Subcutaneous abdominal adipose tissue (tissue), 5 donors: ENCODE measurements around the gene DUSP23.

Experiments
- H3K27ac ChIP-seq: one replicate; pipeline ENCODE4 v1.7.0; 2013; ENCODE audit warnings: low read depth, mild to moderate bottlenecking, inconsistent platforms, low read length, moderate library complexity
- H3K27me3 ChIP-seq, 5 donors: one replicate each; pipeline ENCODE4 v1.7.0; 2013; ENCODE audit warnings: low read length in 5 of 5, inconsistent platforms in 1 of 5; ENCODE audit not compliant: control insufficient read depth in 5 of 5, insufficient read depth in 4 of 5
- H3K36me3 ChIP-seq, 5 donors: one replicate each; pipeline ENCODE4 v1.7.0; 2013; ENCODE audit warnings: low read length in 5 of 5; ENCODE audit not compliant: control insufficient read depth in 5 of 5, insufficient read depth in 5 of 5
- H3K4me1 ChIP-seq, 5 donors: one replicate each; pipeline ENCODE4 v1.7.0; 2013; ENCODE audit warnings: low read length in 5 of 5, mild to moderate bottlenecking in 3 of 5, moderate library complexity in 1 of 5; ENCODE audit not compliant: control insufficient read depth in 5 of 5, insufficient read depth in 5 of 5
- H3K4me3 ChIP-seq, 5 donors: one replicate each; pipeline ENCODE4 v1.7.0; 2013; ENCODE audit warnings: low read length in 5 of 5, low read depth in 1 of 5
- H3K9ac ChIP-seq, 5 donors: one replicate each; pipeline ENCODE4 v1.7.0; 2013; ENCODE audit warnings: low read length in 5 of 5, mild to moderate bottlenecking in 4 of 5, moderate library complexity in 3 of 5
- H3K9me3 ChIP-seq, 5 donors: one replicate each; pipeline ENCODE4 v1.7.0; 2013; ENCODE audit warnings: low read length in 5 of 5; ENCODE audit not compliant: control insufficient read depth in 5 of 5
- donor health status: healthy.
- donor health status: healthy.
- donor health status: healthy.
- donor health status: healthy.
- donor health status: healthy.

DUSP23 gene

DNA sequence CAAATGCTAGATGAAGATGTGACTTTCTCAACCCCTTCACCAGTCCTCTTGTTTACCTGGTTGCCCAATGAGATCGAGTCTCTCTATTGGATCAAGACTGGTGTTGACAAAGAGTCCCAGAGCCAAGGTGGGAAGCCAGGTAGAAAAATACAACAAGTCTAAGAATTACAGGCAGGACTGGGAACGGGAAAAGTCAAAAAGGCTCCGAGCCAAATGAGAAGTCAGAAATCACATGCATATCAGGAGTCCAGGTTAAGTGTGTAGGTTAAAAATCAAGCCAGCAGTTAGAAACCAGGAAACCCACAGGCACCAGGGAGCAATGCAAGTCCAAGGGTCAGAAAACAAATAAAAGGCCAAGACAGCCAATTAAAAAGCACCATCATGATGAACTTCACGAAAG lies 27.4 kb upstream of the DUSP23 start:
- Histone ChIP-seq H3K27me3 (no peaks in the 10 kb centered on the region), H3K9ac (no peak overlapping the region), H3K4me3 (no peak overlapping the region), H3K36me3 (no peaks in the 10 kb centered on the region), H3K4me1 (peaks cover 3 to 37% (median 25%) of the 10 kb centered on the region in 5 donors), H3K27ac (no peak overlapping the region), H3K9me3 (no peaks in the 10 kb centered on the region)

DNA sequence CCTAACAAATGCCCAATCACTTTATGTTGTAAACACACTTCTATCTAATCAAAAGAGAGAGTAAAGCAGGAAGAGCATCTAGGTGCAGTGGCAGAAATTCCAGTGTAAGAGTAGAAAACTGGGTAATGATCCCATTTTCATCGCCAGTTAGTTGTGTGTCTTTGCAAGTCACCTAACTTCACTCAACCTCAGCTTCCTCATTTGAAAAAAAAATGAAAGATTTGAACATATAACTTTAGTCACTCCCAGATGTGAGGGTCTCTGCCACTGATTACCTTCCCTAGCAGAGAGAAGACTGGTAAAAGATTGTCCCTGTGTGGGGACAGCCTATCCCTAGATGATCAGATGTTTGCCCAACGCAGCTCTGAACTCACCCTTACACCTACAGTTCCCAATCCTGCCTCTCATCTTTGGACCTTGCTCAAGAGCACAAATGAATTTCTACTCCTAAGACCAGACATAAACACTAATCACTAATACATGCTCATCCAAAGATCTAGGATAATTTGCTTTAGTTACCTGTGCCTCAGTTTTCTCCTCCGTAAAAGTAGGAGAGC lies 25.2 kb upstream of the DUSP23 start:
- H3K27me3 ChIP-seq = no peaks in the 10 kb centered on the region

DNA sequence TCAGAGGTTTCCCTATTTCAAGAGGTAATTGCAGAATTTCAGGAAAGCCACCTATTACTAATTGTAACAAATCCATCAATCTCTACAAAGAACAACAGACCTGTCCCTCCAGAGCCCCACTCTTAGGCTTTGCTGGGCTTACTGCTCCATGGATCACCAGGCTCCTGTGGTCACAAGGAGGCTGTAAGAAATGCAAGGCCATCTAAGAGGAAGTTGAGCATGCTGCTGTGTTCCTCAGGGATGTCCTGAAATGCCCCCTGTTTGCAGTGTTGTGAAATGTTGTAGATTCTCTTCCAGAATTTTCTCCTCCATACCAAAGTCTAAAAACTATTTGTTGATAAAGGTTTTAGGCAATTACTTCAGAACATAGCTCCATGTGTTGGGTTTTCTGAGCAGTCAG lies 24.4 kb upstream of the DUSP23 start:
- Histone ChIP-seq H3K27me3 (no peaks in the 10 kb centered on the region), H3K4me3 (no peak overlapping the region), H3K36me3 (no peaks in the 10 kb centered on the region), H3K9me3 (no peaks in the 10 kb centered on the region), H3K9ac (no peak overlapping the region), H3K4me1 (peaks cover 3 to 34% (median 25%) of the 10 kb centered on the region in 5 donors), H3K27ac (peak overlapping the region; percentile 42)

More for the DNA sequence above, 25.2 kb upstream of the DUSP23 start:
- Histone ChIP-seq H3K4me1 (peaks cover 3 to 37% (median 25%) of the 10 kb centered on the region in 5 donors), H3K36me3 (no peaks in the 10 kb centered on the region), H3K9me3 (no peaks in the 10 kb centered on the region), H3K4me3 (no peak overlapping the region), H3K27ac (no peak overlapping the region), H3K9ac (no peak overlapping the region)

GRCh38 chr1:159763686-159764085 lies 17.1 kb upstream of the DUSP23 start:
- Histone ChIP-seq H3K36me3 (no peaks in the 10 kb centered on the region), H3K4me3 (no peak overlapping the region), H3K27ac (no peak overlapping the region), H3K9me3 (no peaks in the 10 kb centered on the region), H3K27me3 (no peaks in the 10 kb centered on the region), H3K9ac (no peak overlapping the region), H3K4me1 (peaks cover 0 to 7% (median 0%) of the 10 kb centered on the region in 5 donors)

DNA sequence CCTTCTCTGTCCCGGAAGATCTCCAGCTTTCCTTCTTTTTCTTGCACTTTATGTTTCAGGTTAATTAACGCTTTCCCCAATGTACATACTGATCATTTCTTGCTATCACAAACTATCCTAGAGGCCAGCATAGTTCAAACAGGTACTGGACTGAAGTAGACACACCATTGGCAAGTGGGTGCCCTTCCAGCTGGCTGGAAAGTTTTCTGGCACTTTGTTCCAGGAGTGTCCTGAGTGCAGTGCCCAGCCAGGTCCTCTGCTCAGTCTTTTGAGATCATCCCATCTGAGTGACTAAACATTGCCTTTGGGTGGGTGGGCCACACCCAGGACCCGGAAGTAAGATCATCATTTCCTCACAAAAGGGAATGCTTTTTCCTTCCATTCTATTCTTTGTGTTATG lies 15.0 kb upstream of the DUSP23 start:
- no peaks in the 10 kb centered on the region for H3K27me3 ChIP-seq
- H3K4me1 ChIP-seq = peaks cover 0 to 7% (median 0%) of the 10 kb centered on the region in 5 donors

GRCh38 chr1:159771127-159771895 lies 9.5 kb upstream of the DUSP23 start:
- Histone ChIP-seq H3K27me3 (peaks cover 0 to 2% (median 0%) of the 10 kb centered on the region in 5 donors), H3K27ac (no peak overlapping the region), H3K9me3 (no peaks in the 10 kb centered on the region), H3K9ac (no peak overlapping the region), H3K4me3 (no peak overlapping the region), H3K4me1 (peaks cover 0 to 22% (median 3%) of the 10 kb centered on the region in 5 donors), H3K36me3 (no peaks in the 10 kb centered on the region)

More for the DNA sequence above, 15.0 kb upstream of the DUSP23 start:
- H3K9me3 ChIP-seq = no peaks in the 10 kb centered on the region
- H3K36me3 ChIP-seq = no peaks in the 10 kb centered on the region
- no peak overlapping the region for H3K4me3 ChIP-seq
- H3K27ac ChIP-seq = no peak overlapping the region
- H3K9ac ChIP-seq = no peak overlapping the region

DNA sequence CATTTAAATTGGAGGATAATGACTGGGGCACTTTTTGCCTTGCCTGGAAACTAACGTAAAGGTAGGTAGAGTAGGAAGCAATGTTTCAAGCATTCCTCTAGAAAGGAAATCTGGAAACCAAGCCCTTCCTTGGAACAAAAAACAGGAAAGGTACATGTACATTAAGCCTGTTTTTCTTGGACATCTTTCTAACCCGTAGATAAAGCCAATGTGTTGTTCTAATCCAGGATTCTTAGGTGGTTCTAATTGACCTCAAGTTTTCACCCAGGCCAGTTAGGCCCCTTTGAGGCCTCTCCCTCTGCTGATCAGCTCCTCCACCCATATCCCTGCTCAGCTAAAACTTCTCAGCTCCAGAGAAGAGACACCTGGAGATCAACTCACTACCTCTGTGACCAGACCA lies 6.3 kb upstream of the DUSP23 start:
- Histone ChIP-seq H3K9me3 (peaks cover 0 to 4% (median 0%) of the 10 kb centered on the region in 5 donors), H3K27ac (no peak overlapping the region), H3K4me3 (no peak overlapping the region), H3K4me1 (peaks cover 0 to 26% (median 3%) of the 10 kb centered on the region in 5 donors), H3K9ac (no peak overlapping the region), H3K36me3 (no peaks in the 10 kb centered on the region), H3K27me3 (peaks cover 0 to 2% (median 0%) of the 10 kb centered on the region in 5 donors)

- Histone ChIP-seq H3K4me3 (no peak overlapping the region), H3K36me3 (no peaks in the 10 kb centered on the region), H3K27ac (no peak overlapping the region), H3K9me3 (peaks cover 0 to 4% (median 0%) of the 10 kb centered on the region in 5 donors), H3K9ac (no peak overlapping the region), H3K4me1 (peaks cover 2 to 33% (median 4%) of the 10 kb centered on the region in 5 donors), H3K27me3 (peaks cover 0 to 2% (median 0%) of the 10 kb centered on the region in 5 donors)
Measured at GRCh38 chr1:159775716-159776115, 5.0 kb upstream of the DUSP23 start.

DNA sequence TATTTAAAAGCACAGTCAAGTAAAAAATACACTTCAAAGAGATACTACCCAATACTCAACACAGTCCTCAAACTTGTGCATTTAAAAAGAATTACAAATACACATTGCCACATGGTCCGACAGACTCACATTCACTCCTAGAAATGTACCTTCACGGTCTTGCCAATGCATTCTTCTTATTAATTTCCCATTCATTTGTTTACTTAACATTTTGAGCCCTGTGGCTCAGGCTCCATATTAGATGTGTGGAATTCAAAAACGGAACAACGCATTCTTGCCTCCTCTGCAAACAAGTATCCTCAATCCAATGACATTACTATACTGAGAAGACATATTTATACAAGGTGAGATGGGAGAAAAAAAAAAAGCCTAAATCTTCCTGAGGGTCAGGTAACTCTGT lies 2.5 kb upstream of the DUSP23 start:
- Histone ChIP-seq H3K4me3 (no peak overlapping the region), H3K9ac (no peak overlapping the region), H3K36me3 (peaks cover 0 to 5% (median 0%) of the 10 kb centered on the region in 5 donors), H3K9me3 (peaks cover 0 to 4% (median 0%) of the 10 kb centered on the region in 5 donors), H3K27ac (no peak overlapping the region), H3K27me3 (no peaks in the 10 kb centered on the region), H3K4me1 (peaks cover 2 to 41% (median 13%) of the 10 kb centered on the region in 5 donors)

DNA sequence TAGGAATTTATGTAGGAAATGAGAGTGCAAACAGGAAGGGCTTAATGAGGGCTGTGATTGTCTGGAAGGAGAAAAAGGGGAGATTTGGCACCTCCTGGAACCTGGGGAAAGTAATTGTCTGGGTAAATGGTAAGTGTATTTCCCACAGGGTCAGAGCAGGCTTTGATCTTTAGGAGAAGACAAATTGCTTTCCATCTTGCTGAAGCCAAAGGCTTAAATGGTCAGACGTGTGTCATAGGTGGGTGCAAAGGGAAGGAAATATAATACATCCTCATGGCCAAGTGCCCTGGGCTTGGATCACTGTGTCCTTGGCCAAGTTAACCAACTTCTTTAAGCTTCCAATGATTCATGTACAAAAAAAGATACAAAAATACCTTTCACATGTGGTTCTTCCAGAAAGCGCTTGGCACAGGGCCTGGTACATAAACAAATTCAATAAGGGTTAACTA lies 1.3 kb upstream of the DUSP23 start:
- Histone ChIP-seq H3K27me3 (no peaks in the 10 kb centered on the region), H3K9me3 (peaks cover 0 to 4% (median 0%) of the 10 kb centered on the region in 5 donors), H3K27ac (no peak overlapping the region), H3K4me1 (peaks cover 2 to 31% (median 13%) of the 10 kb centered on the region in 5 donors), H3K4me3 (no peak overlapping the region), H3K36me3 (peaks cover 0 to 5% (median 0%) of the 10 kb centered on the region in 5 donors), H3K9ac (no peak overlapping the region)
